GM23338 (cell line): ENCODE data around the gene MAPK12. TPM values are rescaled to one million over a fixed set of nuclear protein-coding genes. Genes with fewer than 3 reads are reported as not detected.

Experiments
- ATAC-seq: fragments of 200-7000 bp; cut with Tn5 transposase; 3 replicates; pipeline ENCODE4 v1.9.1; 2020
- DNase-seq: peaks from one replicate; pipeline ENCODE4 v3.0.0-alpha.2; 2015; ENCODE audit warnings: low spot score
- H2AFZ ChIP-seq: fragments of 200-600 bp; sonication (generic); 2 replicates; pipeline ENCODE4 v1.8.0; 2016; ENCODE audit warnings: antibody characterized with exemption, mild to moderate bottlenecking, moderate library complexity
- H3F3A ChIP-seq: fragments of 200-600 bp; sonication (generic); replicated peaks from 2 replicates; pipeline ENCODE4 v1.8.0; 2017; ENCODE audit warnings: antibody characterized with exemption, mixed run types, low read depth
- H3K27ac ChIP-seq: fragments of 200-600 bp; sonication (generic); 2 replicates; pipeline ENCODE4 v1.6.1; 2016; ENCODE audit warnings: low read depth
- H3K27me3 ChIP-seq: fragments of 200-600 bp; sonication (generic); 2 replicates; pipeline ENCODE4 v1.8.0; 2016; ENCODE audit warnings: mild to moderate bottlenecking, mixed run types, moderate library complexity; ENCODE audit not compliant: insufficient read depth
- H3K36me3 ChIP-seq: fragments of 200-600 bp; sonication (generic); 2 replicates; pipeline ENCODE4 v1.8.0; 2016; ENCODE audit warnings: mild to moderate bottlenecking; ENCODE audit not compliant: insufficient read depth
- H3K4me1 ChIP-seq: fragments of 200-600 bp; sonication (generic); 2 replicates; pipeline ENCODE4 v1.8.0; 2016; ENCODE audit warnings: mild to moderate bottlenecking, moderate library complexity; ENCODE audit not compliant: insufficient read depth
- H3K4me2 ChIP-seq: fragments of 200-600 bp; sonication (generic); 2 replicates; pipeline ENCODE4 v1.7.1; 2017; ENCODE audit warnings: mixed run types
- H3K4me3 ChIP-seq: fragments of 200-600 bp; sonication (generic); 2 replicates; pipeline ENCODE4 v1.6.1; 2016; ENCODE audit warnings: mixed run types
- H3K79me2 ChIP-seq: fragments of 200-600 bp; sonication (generic); replicated peaks from 2 replicates; pipeline ENCODE4 v1.8.0; 2017; ENCODE audit warnings: mild to moderate bottlenecking; ENCODE audit not compliant: insufficient read depth
- H3K9me2 ChIP-seq: fragments of 200-600 bp; sonication (generic); 2 replicates; pipeline ENCODE4 v1.8.0; 2017; ENCODE audit not compliant: insufficient read depth
- H4K20me1 ChIP-seq: fragments of 200-600 bp; sonication (generic); replicated peaks from 2 replicates; pipeline ENCODE4 v1.8.0; 2017; ENCODE audit warnings: mild to moderate bottlenecking; ENCODE audit not compliant: insufficient read depth
- H3K27ac Mint-ChIP-seq: 2 replicates; pipeline ENCODE4 v1.8.0; 2020; ENCODE audit warnings: inconsistent platforms, mild to moderate bottlenecking, moderate library complexity, mixed read lengths
- H3K27me3 Mint-ChIP-seq: 3 replicates; pipeline ENCODE4 v1.8.0; 2022; ENCODE audit warnings: low read depth, mild to moderate bottlenecking, moderate library complexity, mixed read lengths, inconsistent platforms; ENCODE audit not compliant: insufficient read depth, poor library complexity
- H3K36me3 Mint-ChIP-seq: 3 replicates; pipeline ENCODE4 v1.8.0; 2021; ENCODE audit warnings: low read depth, mild to moderate bottlenecking, inconsistent platforms, moderate library complexity, mixed read lengths
- H3K4me1 Mint-ChIP-seq: 3 replicates; pipeline ENCODE4 v1.8.0; 2020; ENCODE audit warnings: mild to moderate bottlenecking, inconsistent platforms, mixed read lengths
- H3K4me3 Mint-ChIP-seq: 3 replicates; pipeline ENCODE4 v1.8.0; 2021; ENCODE audit warnings: moderate library complexity, mild to moderate bottlenecking, inconsistent platforms, mixed read lengths
- H3K9me3 Mint-ChIP-seq: 3 replicates; pipeline ENCODE4 v1.8.0; 2020; ENCODE audit warnings: moderate library complexity, mild to moderate bottlenecking, inconsistent platforms, mixed read lengths
- CREB1 ChIP-seq: fragments of 250-450 bp; sonication (Bioruptor Pico); IDR thresholded peaks from 2 replicates; pipeline ENCODE4 v1.5.0; 2020; ENCODE audit warnings: low read depth, mild to moderate bottlenecking, moderate library complexity
- CTCF ChIP-seq, 2 experiments: fragments of 200-600 bp in 1 of 2; sonication (generic) in 1 of 2; conservative IDR thresholded peaks; 2 replicates each; pipeline versions ENCODE4 v1.5.1 to v1.6.1; 2016 to 2017; ENCODE audit warnings: antibody characterized with exemption in 2 of 2, low read depth in 2 of 2, mild to moderate bottlenecking in 2 of 2, moderate library complexity in 1 of 2
- EZH2 ChIP-seq: fragments of 200-600 bp; sonication (generic); IDR thresholded peaks from one replicate; pipeline ENCODE4 v1.8.0; 2017; ENCODE audit warnings: antibody characterized with exemption, mild to moderate bottlenecking, low read depth; ENCODE audit not compliant: unreplicated experiment
- EZH2phosphoT487 ChIP-seq: fragments of 200-600 bp; sonication (generic); IDR thresholded peaks from one replicate; pipeline ENCODE4 v1.8.1; 2018; ENCODE audit warnings: antibody characterized with exemption; ENCODE audit not compliant: unreplicated experiment
- JUNB ChIP-seq: IDR thresholded peaks from one replicate; pipeline ENCODE4 v1.6.1; 2016; ENCODE audit warnings: antibody characterized with exemption; ENCODE audit not compliant: unreplicated experiment
- NANOG ChIP-seq: IDR thresholded peaks from 2 replicates; pipeline ENCODE4 v1.6.1; 2016; ENCODE audit warnings: antibody characterized with exemption, borderline replicate concordance
- POLR2AphosphoS5 ChIP-seq: IDR thresholded peaks from 2 replicates; pipeline ENCODE4 v1.6.1; 2016; ENCODE audit warnings: antibody characterized with exemption, low read depth
- REST ChIP-seq: IDR thresholded peaks from one replicate; pipeline ENCODE4 v1.6.1; 2018; ENCODE audit warnings: antibody characterized with exemption; ENCODE audit not compliant: unreplicated experiment
- STAT1 ChIP-seq: IDR thresholded peaks from one replicate; pipeline ENCODE4 v1.6.1; 2016; ENCODE audit warnings: antibody characterized with exemption; ENCODE audit not compliant: unreplicated experiment
- ZNF114 ChIP-seq: fragments of 250-450 bp; sonication (Bioruptor Pico); IDR thresholded peaks from 2 replicates; pipeline ENCODE4 v1.5.0; 2020; ENCODE audit warnings: mild to moderate bottlenecking, moderate library complexity
- ZNF331 ChIP-seq: fragments of 250-450 bp; sonication (Bioruptor Pico); IDR thresholded peaks from 2 replicates; pipeline ENCODE4 v1.5.0; 2020; ENCODE audit warnings: low read depth, mild to moderate bottlenecking, moderate library complexity
- polyA plus RNA-seq: library from polyadenylated mRNA; unstranded; fragments of >200 nt; fragmentation: Nextera tagmentation; extraction: Ambion mirVana; gene quantifications from 2 replicates; pipeline ENCODE4 v1.2.1, GENCODE V29; 2016
- total RNA-seq: library from RNA; depleted of rRNA; stranded (reverse); fragments of >200 nt; shearing (Covaris generic); gene quantifications from 2 replicates; pipeline ENCODE4 v1.2.3, GENCODE V29; 2014
- TF ChIP-seq, protein P1 (sequence below): IDR thresholded peaks from 2 replicates; pipeline ENCODE4 v1.6.1; 2016; ENCODE audit warnings: antibody characterized with exemption
- TF ChIP-seq, protein P2 (sequence below): fragments of 250-450 bp; sonication (Bioruptor Pico); IDR thresholded peaks from 2 replicates; pipeline ENCODE4 v1.5.0; 2020; ENCODE audit warnings: mild to moderate bottlenecking, moderate library complexity

The MAPK12 gene
- total and polyA plus RNA-seq, 2 experiments from 2014 or later: 10.4 to 26.1 TPM

- H3K4me3 ChIP-seq: no peak overlapping the region
- ATAC-seq (peak; percentile 29; the same call in 2 of the 3 replicates), DNase-seq (no peak)
- H3K79me2 ChIP-seq: no peaks in the 10 kb centered on the region
- Mint-ChIP-seq H3K27me3 (peaks cover 9% of the 10 kb centered on the region), H3K27ac (no peak overlapping the region), H3K9me3 (no peaks in the 10 kb centered on the region), H3K4me1 (no peaks in the 10 kb centered on the region), H3K4me3 (no peak overlapping the region), H3K36me3 (peaks cover 44% of the 10 kb centered on the region)
- no peaks in the 10 kb centered on the region for H3F3A ChIP-seq
- H3K4me2 ChIP-seq: no peak overlapping the region
- no peaks in the 10 kb centered on the region for H4K20me1 ChIP-seq
- H3K27me3 ChIP-seq: no peaks in the 10 kb centered on the region
- H3K4me1 ChIP-seq: no peaks in the 10 kb centered on the region
- H2AFZ ChIP-seq: no peak overlapping the region
- H3K36me3 ChIP-seq: no peaks in the 10 kb centered on the region
- no peak for TF ChIP-seq STAT1
- TF ChIP-seq JUNB: no peak
- TF ChIP-seq, protein P1, sequence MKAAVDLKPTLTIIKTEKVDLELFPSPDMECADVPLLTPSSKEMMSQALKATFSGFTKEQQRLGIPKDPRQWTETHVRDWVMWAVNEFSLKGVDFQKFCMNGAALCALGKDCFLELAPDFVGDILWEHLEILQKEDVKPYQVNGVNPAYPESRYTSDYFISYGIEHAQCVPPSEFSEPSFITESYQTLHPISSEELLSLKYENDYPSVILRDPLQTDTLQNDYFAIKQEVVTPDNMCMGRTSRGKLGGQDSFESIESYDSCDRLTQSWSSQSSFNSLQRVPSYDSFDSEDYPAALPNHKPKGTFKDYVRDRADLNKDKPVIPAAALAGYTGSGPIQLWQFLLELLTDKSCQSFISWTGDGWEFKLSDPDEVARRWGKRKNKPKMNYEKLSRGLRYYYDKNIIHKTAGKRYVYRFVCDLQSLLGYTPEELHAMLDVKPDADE: no peak
- TF ChIP-seq CTCF (conservative IDR thresholded peaks at IDR 0.05; ENCODE audit: low read depth in 2 of 2): no peak
- no peak for TF ChIP-seq NANOG
- TF ChIP-seq REST: no peak
- no peak for TF ChIP-seq CREB1
- TF ChIP-seq POLR2AphosphoS5: no peak
- TF ChIP-seq, protein P2, sequence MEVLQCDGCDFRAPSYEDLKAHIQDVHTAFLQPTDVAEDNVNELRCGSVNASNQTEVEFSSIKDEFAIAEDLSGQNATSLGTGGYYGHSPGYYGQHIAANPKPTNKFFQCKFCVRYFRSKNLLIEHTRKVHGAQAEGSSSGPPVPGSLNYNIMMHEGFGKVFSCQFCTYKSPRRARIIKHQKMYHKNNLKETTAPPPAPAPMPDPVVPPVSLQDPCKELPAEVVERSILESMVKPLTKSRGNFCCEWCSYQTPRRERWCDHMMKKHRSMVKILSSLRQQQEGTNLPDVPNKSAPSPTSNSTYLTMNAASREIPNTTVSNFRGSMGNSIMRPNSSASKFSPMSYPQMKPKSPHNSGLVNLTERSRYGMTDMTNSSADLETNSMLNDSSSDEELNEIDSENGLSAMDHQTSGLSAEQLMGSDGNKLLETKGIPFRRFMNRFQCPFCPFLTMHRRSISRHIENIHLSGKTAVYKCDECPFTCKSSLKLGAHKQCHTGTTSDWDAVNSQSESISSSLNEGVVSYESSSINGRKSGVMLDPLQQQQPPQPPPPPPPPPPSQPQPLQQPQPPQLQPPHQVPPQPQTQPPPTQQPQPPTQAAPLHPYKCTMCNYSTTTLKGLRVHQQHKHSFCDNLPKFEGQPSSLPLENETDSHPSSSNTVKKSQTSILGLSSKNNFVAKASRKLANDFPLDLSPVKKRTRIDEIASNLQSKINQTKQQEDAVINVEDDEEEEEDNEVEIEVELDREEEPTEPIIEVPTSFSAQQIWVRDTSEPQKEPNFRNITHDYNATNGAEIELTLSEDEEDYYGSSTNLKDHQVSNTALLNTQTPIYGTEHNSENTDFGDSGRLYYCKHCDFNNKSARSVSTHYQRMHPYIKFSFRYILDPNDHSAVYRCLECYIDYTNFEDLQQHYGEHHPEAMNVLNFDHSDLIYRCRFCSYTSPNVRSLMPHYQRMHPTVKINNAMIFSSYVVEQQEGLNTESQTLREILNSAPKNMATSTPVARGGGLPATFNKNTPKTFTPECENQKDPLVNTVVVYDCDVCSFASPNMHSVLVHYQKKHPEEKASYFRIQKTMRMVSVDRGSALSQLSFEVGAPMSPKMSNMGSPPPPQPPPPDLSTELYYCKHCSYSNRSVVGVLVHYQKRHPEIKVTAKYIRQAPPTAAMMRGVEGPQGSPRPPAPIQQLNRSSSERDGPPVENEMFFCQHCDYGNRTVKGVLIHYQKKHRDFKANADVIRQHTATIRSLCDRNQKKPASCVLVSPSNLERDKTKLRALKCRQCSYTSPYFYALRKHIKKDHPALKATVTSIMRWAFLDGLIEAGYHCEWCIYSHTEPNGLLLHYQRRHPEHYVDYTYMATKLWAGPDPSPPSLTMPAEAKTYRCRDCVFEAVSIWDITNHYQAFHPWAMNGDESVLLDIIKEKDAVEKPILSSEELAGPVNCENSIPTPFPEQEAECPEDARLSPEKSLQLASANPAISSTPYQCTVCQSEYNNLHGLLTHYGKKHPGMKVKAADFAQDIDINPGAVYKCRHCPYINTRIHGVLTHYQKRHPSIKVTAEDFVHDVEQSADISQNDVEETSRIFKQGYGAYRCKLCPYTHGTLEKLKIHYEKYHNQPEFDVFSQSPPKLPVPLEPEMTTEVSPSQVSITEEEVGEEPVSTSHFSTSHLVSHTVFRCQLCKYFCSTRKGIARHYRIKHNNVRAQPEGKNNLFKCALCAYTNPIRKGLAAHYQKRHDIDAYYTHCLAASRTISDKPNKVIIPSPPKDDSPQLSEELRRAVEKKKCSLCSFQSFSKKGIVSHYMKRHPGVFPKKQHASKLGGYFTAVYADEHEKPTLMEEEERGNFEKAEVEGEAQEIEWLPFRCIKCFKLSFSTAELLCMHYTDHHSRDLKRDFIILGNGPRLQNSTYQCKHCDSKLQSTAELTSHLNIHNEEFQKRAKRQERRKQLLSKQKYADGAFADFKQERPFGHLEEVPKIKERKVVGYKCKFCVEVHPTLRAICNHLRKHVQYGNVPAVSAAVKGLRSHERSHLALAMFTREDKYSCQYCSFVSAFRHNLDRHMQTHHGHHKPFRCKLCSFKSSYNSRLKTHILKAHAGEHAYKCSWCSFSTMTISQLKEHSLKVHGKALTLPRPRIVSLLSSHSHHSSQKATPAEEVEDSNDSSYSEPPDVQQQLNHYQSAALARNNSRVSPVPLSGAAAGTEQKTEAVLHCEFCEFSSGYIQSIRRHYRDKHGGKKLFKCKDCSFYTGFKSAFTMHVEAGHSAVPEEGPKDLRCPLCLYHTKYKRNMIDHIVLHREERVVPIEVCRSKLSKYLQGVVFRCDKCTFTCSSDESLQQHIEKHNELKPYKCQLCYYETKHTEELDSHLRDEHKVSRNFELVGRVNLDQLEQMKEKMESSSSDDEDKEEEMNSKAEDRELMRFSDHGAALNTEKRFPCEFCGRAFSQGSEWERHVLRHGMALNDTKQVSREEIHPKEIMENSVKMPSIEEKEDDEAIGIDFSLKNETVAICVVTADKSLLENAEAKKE (CRISPR knock-in tag): no peak
- TF ChIP-seq ZNF331 (CRISPR knock-in tag): no peak
- no peak for TF ChIP-seq EZH2phosphoT487
- TF ChIP-seq ZNF114 (CRISPR knock-in tag): no peak
- TF ChIP-seq EZH2: no peak
- no peak overlapping the region for H3K27ac ChIP-seq
- no peaks in the 10 kb centered on the region for H3K9me2 ChIP-seq
These were observed 21.1 kb upstream of the MAPK12 start for GRCh38 chr22:50282361-50283155.
